DND-41 (cell line): ENCODE data around the gene WFIKKN2.

ENCODE experiments used
- ATAC-seq: fragments of 200-7000 bp; cut with Tn5 transposase; 3 replicates; pipeline ENCODE4 v1.9.1; 2021; ENCODE audit warnings: low read depth; ENCODE audit not compliant: insufficient read depth
- DNase-seq: peaks from one replicate; pipeline ENCODE4 v3.0.0-alpha.2; 2020
- H2AFZ ChIP-seq: 2 replicates; pipeline ENCODE4 v1.6.0; 2012; ENCODE audit warnings: low read depth, low read length
- H3K27ac ChIP-seq: 2 replicates; pipeline ENCODE4 v1.5.1; 2012; ENCODE audit warnings: low read length, inconsistent platforms
- H3K27me3 ChIP-seq: fragments of 200-600 bp; sonication (generic); 2 replicates; pipeline ENCODE4 v1.6.0; 2012; ENCODE audit warnings: low read length, mild to moderate bottlenecking, inconsistent platforms; ENCODE audit not compliant: insufficient read depth, poor library complexity
- H3K36me3 ChIP-seq: 2 replicates; pipeline ENCODE4 v1.5.1; 2012; ENCODE audit warnings: low read length, inconsistent platforms; ENCODE audit not compliant: insufficient read depth
- H3K4me1 ChIP-seq: 2 replicates; pipeline ENCODE4 v1.5.1; 2012; ENCODE audit warnings: mild to moderate bottlenecking, low read length; ENCODE audit not compliant: insufficient read depth
- H3K4me2 ChIP-seq: 2 replicates; pipeline ENCODE4 v1.6.0; 2012; ENCODE audit warnings: mild to moderate bottlenecking, moderate library complexity, low read length, inconsistent platforms; ENCODE audit not compliant: insufficient read depth
- H3K4me3 ChIP-seq, 2 experiments: fragments of 200-600 bp in 1 of 2; shearing (Covaris generic) in 1 of 2; 2 replicates each; pipeline ENCODE4 v1.5.1; 2012 to 2016; ENCODE audit warnings: inconsistent platforms in 2 of 2, low read length in 2 of 2, mild to moderate bottlenecking in 2 of 2, low read depth in 1 of 2, moderate library complexity in 1 of 2
- H3K79me2 ChIP-seq: 2 replicates; pipeline ENCODE4 v1.6.0; 2012; ENCODE audit warnings: low read length, inconsistent platforms; ENCODE audit not compliant: insufficient read depth
- H3K9ac ChIP-seq: 2 replicates; pipeline ENCODE4 v1.6.0; 2012; ENCODE audit warnings: low read depth, mild to moderate bottlenecking, inconsistent platforms, low read length, moderate library complexity
- H3K9me3 ChIP-seq: 2 replicates; pipeline ENCODE4 v1.5.1; 2012; ENCODE audit warnings: low read length, moderate library complexity, mild to moderate bottlenecking, inconsistent platforms; ENCODE audit not compliant: insufficient read depth, severe bottlenecking
- H4K20me1 ChIP-seq: 2 replicates; pipeline ENCODE4 v1.6.0; 2012; ENCODE audit warnings: low read length; ENCODE audit not compliant: insufficient read depth
- EZH2 ChIP-seq: IDR thresholded peaks from 3 replicates; pipeline ENCODE4 v1.6.1; 2012; ENCODE audit warnings: borderline replicate concordance, low read depth, mild to moderate bottlenecking, moderate library complexity, low read length, inconsistent platforms; ENCODE audit not compliant: severe bottlenecking
- TF ChIP-seq, protein P1 (sequence below): IDR thresholded peaks from 2 replicates; pipeline ENCODE4 v1.5.1; 2012; ENCODE audit warnings: borderline replicate concordance, low read length, moderate library complexity, mild to moderate bottlenecking; ENCODE audit not compliant: poor library complexity, severe bottlenecking; ENCODE audit errors: extremely low read depth

Gene WFIKKN2

DNA sequence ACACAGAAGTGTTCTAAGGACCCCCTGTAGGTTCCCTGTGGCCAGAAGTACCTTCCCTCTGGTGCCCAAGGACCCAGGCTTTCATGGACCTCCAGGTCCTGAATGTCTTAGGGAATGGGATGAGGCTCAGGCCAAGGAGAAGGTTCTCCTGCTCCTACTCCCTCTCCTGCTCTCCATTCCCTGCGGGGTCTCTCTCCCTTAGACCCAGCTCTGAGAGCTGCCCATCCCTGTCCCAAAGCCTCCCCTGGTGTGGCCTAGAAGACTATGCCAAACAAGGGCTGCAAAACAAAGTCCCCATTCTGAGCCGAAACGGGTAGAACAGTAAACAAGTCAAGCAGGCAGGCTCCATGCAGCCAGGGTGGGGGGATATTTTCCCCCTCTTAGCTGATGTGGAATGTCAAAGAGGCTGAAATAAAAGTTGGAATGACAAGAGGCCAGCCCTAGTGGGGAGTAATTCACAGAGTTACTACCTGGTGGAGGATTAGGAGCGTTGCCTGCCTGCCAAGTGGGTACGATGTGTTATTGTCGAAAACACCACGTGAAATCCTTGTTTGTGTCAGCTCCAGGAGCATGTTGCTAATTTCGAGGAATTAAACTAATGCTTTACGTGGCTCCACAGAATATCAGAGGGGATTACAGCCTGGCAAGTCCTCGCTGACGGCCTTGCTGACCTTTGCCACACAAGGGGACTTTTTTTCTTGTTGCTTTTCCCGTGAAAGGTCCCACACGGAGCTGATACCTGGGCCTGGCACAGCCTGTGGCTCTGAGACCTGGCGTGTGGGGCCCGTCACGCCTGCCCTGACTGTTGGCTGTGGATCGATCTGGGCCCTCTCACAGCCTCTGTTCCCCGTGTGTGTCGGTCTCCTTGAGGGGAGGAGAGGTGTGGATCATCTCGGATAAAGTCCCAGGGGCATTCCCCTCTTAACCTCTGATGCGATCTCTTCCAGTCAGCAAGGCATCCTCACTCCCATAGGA lies 2.9 kb downstream of the WFIKKN2 start:
- H3K27ac ChIP-seq, result no peak overlapping the region

DNA sequence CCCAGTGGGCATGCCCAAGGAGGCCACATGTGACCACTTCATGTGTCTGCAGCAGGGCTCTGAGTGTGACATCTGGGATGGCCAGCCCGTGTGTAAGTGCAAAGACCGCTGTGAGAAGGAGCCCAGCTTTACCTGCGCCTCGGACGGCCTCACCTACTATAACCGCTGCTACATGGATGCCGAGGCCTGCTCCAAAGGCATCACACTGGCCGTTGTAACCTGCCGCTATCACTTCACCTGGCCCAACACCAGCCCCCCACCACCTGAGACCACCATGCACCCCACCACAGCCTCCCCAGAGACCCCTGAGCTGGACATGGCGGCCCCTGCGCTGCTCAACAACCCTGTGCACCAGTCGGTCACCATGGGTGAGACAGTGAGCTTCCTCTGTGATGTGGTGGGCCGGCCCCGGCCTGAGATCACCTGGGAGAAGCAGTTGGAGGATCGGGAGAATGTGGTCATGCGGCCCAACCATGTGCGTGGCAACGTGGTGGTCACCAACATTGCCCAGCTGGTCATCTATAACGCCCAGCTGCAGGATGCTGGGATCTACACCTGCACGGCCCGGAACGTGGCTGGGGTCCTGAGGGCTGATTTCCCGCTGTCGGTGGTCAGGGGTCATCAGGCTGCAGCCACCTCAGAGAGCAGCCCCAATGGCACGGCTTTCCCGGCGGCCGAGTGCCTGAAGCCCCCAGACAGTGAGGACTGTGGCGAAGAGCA lies 4.4 kb downstream of the WFIKKN2 start:
- TF ChIP-seq, protein P1, sequence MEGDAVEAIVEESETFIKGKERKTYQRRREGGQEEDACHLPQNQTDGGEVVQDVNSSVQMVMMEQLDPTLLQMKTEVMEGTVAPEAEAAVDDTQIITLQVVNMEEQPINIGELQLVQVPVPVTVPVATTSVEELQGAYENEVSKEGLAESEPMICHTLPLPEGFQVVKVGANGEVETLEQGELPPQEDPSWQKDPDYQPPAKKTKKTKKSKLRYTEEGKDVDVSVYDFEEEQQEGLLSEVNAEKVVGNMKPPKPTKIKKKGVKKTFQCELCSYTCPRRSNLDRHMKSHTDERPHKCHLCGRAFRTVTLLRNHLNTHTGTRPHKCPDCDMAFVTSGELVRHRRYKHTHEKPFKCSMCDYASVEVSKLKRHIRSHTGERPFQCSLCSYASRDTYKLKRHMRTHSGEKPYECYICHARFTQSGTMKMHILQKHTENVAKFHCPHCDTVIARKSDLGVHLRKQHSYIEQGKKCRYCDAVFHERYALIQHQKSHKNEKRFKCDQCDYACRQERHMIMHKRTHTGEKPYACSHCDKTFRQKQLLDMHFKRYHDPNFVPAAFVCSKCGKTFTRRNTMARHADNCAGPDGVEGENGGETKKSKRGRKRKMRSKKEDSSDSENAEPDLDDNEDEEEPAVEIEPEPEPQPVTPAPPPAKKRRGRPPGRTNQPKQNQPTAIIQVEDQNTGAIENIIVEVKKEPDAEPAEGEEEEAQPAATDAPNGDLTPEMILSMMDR, result no peak
- TF ChIP-seq EZH2, result no peak

More for the DNA sequence above, 2.9 kb downstream of the WFIKKN2 start:
- H3K9me3 ChIP-seq, result no peaks in the 10 kb centered on the region
- H3K4me2 ChIP-seq, result no peak overlapping the region
- no peaks in the 10 kb centered on the region for H3K79me2 ChIP-seq
- no peak for DNase-seq
- no peak overlapping the region for H3K4me3 ChIP-seq
- no peak overlapping the region for H3K9ac ChIP-seq
- H2AFZ ChIP-seq, result no peak overlapping the region
- TF ChIP-seq, protein P1, result no peak
- TF ChIP-seq EZH2, result no peak
- ATAC-seq, result no peak
- no peaks in the 10 kb centered on the region for H3K36me3 ChIP-seq
- H4K20me1 ChIP-seq, result peaks cover 10% of the 10 kb centered on the region; the same call in 1 of the 2 replicates
- no peaks in the 10 kb centered on the region for H3K4me1 ChIP-seq
- H3K27me3 ChIP-seq, result peaks cover 8% of the 10 kb centered on the region

DNA sequence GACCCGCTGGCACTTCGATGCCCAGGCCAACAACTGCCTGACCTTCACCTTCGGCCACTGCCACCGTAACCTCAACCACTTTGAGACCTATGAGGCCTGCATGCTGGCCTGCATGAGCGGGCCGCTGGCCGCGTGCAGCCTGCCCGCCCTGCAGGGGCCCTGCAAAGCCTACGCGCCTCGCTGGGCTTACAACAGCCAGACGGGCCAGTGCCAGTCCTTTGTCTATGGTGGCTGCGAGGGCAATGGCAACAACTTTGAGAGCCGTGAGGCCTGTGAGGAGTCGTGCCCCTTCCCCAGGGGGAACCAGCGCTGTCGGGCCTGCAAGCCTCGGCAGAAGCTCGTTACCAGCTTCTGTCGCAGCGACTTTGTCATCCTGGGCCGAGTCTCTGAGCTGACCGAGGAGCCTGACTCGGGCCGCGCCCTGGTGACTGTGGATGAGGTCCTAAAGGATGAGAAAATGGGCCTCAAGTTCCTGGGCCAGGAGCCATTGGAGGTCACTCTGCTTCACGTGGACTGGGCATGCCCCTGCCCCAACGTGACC lies 5.0 kb downstream of the WFIKKN2 start:
- ATAC-seq (no peak), DNase-seq (no peak)
- Histone ChIP-seq H3K27me3 (no peaks in the 10 kb centered on the region), H3K4me2 (no peak overlapping the region), H3K9me3 (no peaks in the 10 kb centered on the region), H3K79me2 (no peaks in the 10 kb centered on the region), H4K20me1 (peaks cover 10% of the 10 kb centered on the region; the same call in 1 of the 2 replicates), H3K4me1 (no peaks in the 10 kb centered on the region), H2AFZ (no peak overlapping the region; the same call in 1 of the 2 replicates), H3K36me3 (no peaks in the 10 kb centered on the region), H3K27ac (no peak overlapping the region), H3K4me3 (no peak overlapping the region), H3K9ac (no peak overlapping the region)
- no peak for TF ChIP-seq EZH2
- TF ChIP-seq, protein P1, result no peak

More for the DNA sequence above, 4.4 kb downstream of the WFIKKN2 start:
- Histone ChIP-seq H3K4me2 (no peak overlapping the region), H3K27ac (no peak overlapping the region), H3K9ac (no peak overlapping the region), H3K36me3 (no peaks in the 10 kb centered on the region), H3K4me3 (no peak overlapping the region), H3K27me3 (peaks cover 3% of the 10 kb centered on the region), H3K79me2 (no peaks in the 10 kb centered on the region), H2AFZ (no peak overlapping the region), H3K9me3 (no peaks in the 10 kb centered on the region), H3K4me1 (no peaks in the 10 kb centered on the region), H4K20me1 (peaks cover 10% of the 10 kb centered on the region; the same call in 1 of the 2 replicates)
- DNase-seq (no peak), ATAC-seq (no peak)
